ENCODE measurements around the gene AP1B1.

The AP1B1 gene

GRCh38 chr22:29338398-29338797 lies 50.0 kb downstream of the AP1B1 start:
- DNase-seq (ENCODE audit: low read depth): no peak
- H3K4me3 ChIP-seq (ENCODE audit: low read length): no peak overlapping the region
- TF ChIP-seq CTCF (IDR thresholded peaks at IDR 0.05; ENCODE audit: insufficient read depth, low read depth, low read length, missing control alignments): no peak

GRCh38 chr22:29337631-29338284 lies 50.6 kb downstream of the AP1B1 start:
- H3K4me3 ChIP-seq (ENCODE audit: low read length): no peak overlapping the region
- DNase-seq (ENCODE audit: low read depth): no peak
- no peak for TF ChIP-seq CTCF (IDR thresholded peaks at IDR 0.05; ENCODE audit: insufficient read depth, low read depth, low read length, missing control alignments)

GRCh38 chr22:29336751-29337490 lies 51.4 kb downstream of the AP1B1 start:
- no peak for TF ChIP-seq CTCF (IDR thresholded peaks at IDR 0.05; ENCODE audit: insufficient read depth, low read depth, low read length, missing control alignments)
- no peak overlapping the region for H3K4me3 ChIP-seq (ENCODE audit: low read length)
- no peak for DNase-seq (ENCODE audit: low read depth)

- no peak for DNase-seq (ENCODE audit: low read depth)
- TF ChIP-seq CTCF (IDR thresholded peaks at IDR 0.05; ENCODE audit: insufficient read depth, low read depth, low read length, missing control alignments): no peak
- H3K4me3 ChIP-seq (ENCODE audit: low read length): no peak overlapping the region
Measured at GRCh38 chr22:29335656-29336055, 52.7 kb downstream of the AP1B1 start.

- DNase-seq (ENCODE audit: low read depth): no peak
- TF ChIP-seq CTCF (IDR thresholded peaks at IDR 0.05; ENCODE audit: insufficient read depth, low read depth, low read length, missing control alignments): no peak
- no peak overlapping the region for H3K4me3 ChIP-seq (ENCODE audit: low read length)
Measured at GRCh38 chr22:29334696-29335344, 53.5 kb downstream of the AP1B1 start.

- TF ChIP-seq CTCF (IDR thresholded peaks at IDR 0.05; ENCODE audit: insufficient read depth, low read depth, low read length, missing control alignments): no peak
- DNase-seq (ENCODE audit: low read depth): no peak
Measured at GRCh38 chr22:29334148-29334547, 54.2 kb downstream of the AP1B1 start.

More at GRCh38 chr22:29334148-29334547, 54.2 kb downstream of the AP1B1 start:
- no peak overlapping the region for H3K4me3 ChIP-seq (ENCODE audit: low read length)
